Measurements from ENCODE around the gene TCF12. TPM values are rescaled to one million over a fixed set of nuclear protein-coding genes. Genes with fewer than 3 reads are reported as not detected.

TCF12 gene
- total RNA-seq, 1 donor from 2014 or later, result 106 TPM

GRCh38 chr15:57329582-57330367 lies 411.3 kb downstream of the TCF12 start:
- Mint-ChIP-seq H3K4me3 (ENCODE audit: unreplicated experiment) (no peak overlapping the region), H3K27ac (ENCODE audit: unreplicated experiment) (no peak overlapping the region), H3K27me3 (ENCODE audit: low read depth) (no peaks in the 10 kb centered on the region), H3K9me3 (ENCODE audit: low read depth) (no peaks in the 10 kb centered on the region), H3K36me3 (ENCODE audit: low read depth) (no peaks in the 10 kb centered on the region), H3K4me1 (ENCODE audit: low read depth) (peaks cover 24% of the 10 kb centered on the region)
- DNase-seq (ENCODE audit: low spot score), result no peak
- no peak for TF ChIP-seq CTCF (IDR thresholded peaks at IDR 0.05)

DNA sequence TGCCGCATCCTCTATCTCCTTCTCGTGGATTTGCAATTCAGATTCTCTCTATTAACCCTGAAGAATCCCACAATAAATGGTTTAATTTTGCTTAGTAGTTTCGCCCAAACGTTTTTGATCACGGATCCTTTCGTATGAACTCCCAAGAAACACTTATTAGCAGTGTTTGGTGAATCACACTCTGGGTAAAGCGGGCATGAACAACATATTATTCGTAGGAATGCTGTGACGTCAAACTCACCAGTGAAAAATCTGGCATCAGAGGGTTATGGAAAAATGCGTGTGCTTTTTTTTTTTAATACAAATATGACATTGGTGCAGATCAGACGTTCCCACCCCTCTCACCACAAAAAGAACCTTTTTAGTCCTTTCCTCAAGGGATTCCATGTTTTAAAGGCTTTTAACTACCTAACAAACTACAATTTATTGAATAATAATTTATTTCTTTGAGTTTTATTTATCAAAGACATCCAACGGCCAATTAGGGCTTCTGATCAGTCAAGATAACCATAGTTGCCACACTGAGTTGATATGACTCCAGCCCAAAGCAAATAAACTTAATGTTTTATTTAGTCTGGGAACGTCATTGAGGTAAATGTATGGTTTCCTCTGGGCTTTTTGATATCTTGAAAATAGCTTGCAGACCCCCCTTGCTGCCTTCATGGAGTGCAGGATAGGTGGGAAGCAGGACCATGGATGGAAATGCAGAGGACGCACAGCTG lies 412.3 kb downstream of the TCF12 start:
- Mint-ChIP-seq H3K36me3 (ENCODE audit: low read depth) (no peaks in the 10 kb centered on the region), H3K27ac (ENCODE audit: unreplicated experiment) (no peak overlapping the region), H3K9me3 (ENCODE audit: low read depth) (no peaks in the 10 kb centered on the region), H3K4me3 (ENCODE audit: unreplicated experiment) (no peak overlapping the region), H3K27me3 (ENCODE audit: low read depth) (no peaks in the 10 kb centered on the region), H3K4me1 (ENCODE audit: low read depth) (peaks cover 28% of the 10 kb centered on the region)
- no peak for DNase-seq (ENCODE audit: low spot score)
- no peak for TF ChIP-seq CTCF (IDR thresholded peaks at IDR 0.05)

GRCh38 chr15:57332326-57332725 lies 413.9 kb downstream of the TCF12 start:
- H3K9me3 Mint-ChIP-seq (ENCODE audit: low read depth), result no peaks in the 10 kb centered on the region
- H3K36me3 Mint-ChIP-seq (ENCODE audit: low read depth), result no peaks in the 10 kb centered on the region
- H3K4me3 Mint-ChIP-seq (ENCODE audit: unreplicated experiment), result no peak overlapping the region
- TF ChIP-seq CTCF (IDR thresholded peaks at IDR 0.05), result no peak
- H3K27me3 Mint-ChIP-seq (ENCODE audit: low read depth), result no peaks in the 10 kb centered on the region
- H3K4me1 Mint-ChIP-seq (ENCODE audit: low read depth), result peaks cover 29% of the 10 kb centered on the region
- H3K27ac Mint-ChIP-seq (ENCODE audit: unreplicated experiment), result no peak overlapping the region
- no peak for DNase-seq (ENCODE audit: low spot score)

DNA sequence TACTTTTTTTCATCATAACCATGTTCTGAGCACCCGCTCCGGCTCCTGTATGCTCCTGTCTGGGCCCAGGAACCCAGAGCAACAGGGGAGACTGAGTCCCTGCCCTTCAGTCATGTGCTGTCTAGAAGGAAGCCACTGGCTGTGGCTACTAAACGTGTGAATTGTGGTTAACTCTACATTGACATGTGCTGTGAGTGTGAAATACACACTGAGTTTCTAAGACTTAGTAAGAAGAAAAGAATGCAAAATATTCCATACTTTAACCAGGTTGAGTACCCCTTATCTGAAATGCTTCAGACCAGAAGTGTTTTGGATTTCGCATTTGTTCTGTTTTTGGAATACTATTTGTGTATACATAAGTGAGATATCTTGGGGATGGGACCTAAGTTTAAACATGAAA lies 415.0 kb downstream of the TCF12 start:
- peaks cover 28% of the 10 kb centered on the region for H3K4me1 Mint-ChIP-seq (ENCODE audit: low read depth)
- no peak for DNase-seq (ENCODE audit: low spot score)
- no peaks in the 10 kb centered on the region for H3K27me3 Mint-ChIP-seq (ENCODE audit: low read depth)
- H3K36me3 Mint-ChIP-seq (ENCODE audit: low read depth), result no peaks in the 10 kb centered on the region
- H3K9me3 Mint-ChIP-seq (ENCODE audit: low read depth), result no peaks in the 10 kb centered on the region
- TF ChIP-seq CTCF (IDR thresholded peaks at IDR 0.05), result no peak
- no peak overlapping the region for H3K27ac Mint-ChIP-seq (ENCODE audit: unreplicated experiment)
- H3K4me3 Mint-ChIP-seq (ENCODE audit: unreplicated experiment), result no peak overlapping the region

DNA sequence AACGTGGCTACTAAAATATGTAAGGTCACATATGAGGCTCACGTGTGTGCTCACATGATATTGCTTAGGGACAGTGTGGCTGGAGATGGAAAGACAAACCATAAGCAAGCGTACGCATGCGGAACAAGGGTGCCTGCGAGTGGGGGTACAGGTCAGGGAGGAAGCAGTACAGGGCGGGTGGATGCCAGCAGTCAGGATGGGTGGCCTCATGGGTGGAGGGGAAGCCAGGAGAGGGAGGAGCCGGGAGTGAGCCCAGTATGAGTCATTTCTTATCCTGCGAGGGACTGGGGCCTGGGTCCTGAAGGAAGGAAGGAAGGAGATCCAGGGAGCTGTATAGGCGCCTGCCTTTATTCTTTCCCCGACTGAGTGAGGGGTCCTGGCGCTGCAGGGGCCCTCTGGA lies 415.8 kb downstream of the TCF12 start:
- Mint-ChIP-seq H3K27ac (ENCODE audit: unreplicated experiment) (no peak overlapping the region), H3K36me3 (ENCODE audit: low read depth) (no peaks in the 10 kb centered on the region), H3K27me3 (ENCODE audit: low read depth) (no peaks in the 10 kb centered on the region), H3K4me1 (ENCODE audit: low read depth) (peaks cover 28% of the 10 kb centered on the region), H3K9me3 (ENCODE audit: low read depth) (no peaks in the 10 kb centered on the region), H3K4me3 (ENCODE audit: unreplicated experiment) (no peak overlapping the region)
- DNase-seq (ENCODE audit: low spot score), result no peak
- no peak for TF ChIP-seq CTCF (IDR thresholded peaks at IDR 0.05)

All from chondrocyte (in vitro differentiated cells).